GM23338 (cell line): ENCODE data around the gene CENPT. TPM values are rescaled to one million over a fixed set of nuclear protein-coding genes. Genes with fewer than 3 reads are reported as not detected.
A peak's percentile ranks its signal among the peaks of the same experiment; 100 is the strongest.

ENCODE experiments used
- ATAC-seq: fragments of 200-7000 bp; cut with Tn5 transposase; 3 replicates; pipeline ENCODE4 v1.9.1; 2020
- DNase-seq: peaks from one replicate; pipeline ENCODE4 v3.0.0-alpha.2; 2015; ENCODE audit warnings: low spot score
- H2AFZ ChIP-seq: fragments of 200-600 bp; sonication (generic); 2 replicates; pipeline ENCODE4 v1.8.0; 2016; ENCODE audit warnings: antibody characterized with exemption, mild to moderate bottlenecking, moderate library complexity
- H3F3A ChIP-seq: fragments of 200-600 bp; sonication (generic); replicated peaks from 2 replicates; pipeline ENCODE4 v1.8.0; 2017; ENCODE audit warnings: antibody characterized with exemption, mixed run types, low read depth
- H3K27ac ChIP-seq: fragments of 200-600 bp; sonication (generic); 2 replicates; pipeline ENCODE4 v1.6.1; 2016; ENCODE audit warnings: low read depth
- H3K27me3 ChIP-seq: fragments of 200-600 bp; sonication (generic); 2 replicates; pipeline ENCODE4 v1.8.0; 2016; ENCODE audit warnings: mild to moderate bottlenecking, mixed run types, moderate library complexity; ENCODE audit not compliant: insufficient read depth
- H3K36me3 ChIP-seq: fragments of 200-600 bp; sonication (generic); 2 replicates; pipeline ENCODE4 v1.8.0; 2016; ENCODE audit warnings: mild to moderate bottlenecking; ENCODE audit not compliant: insufficient read depth
- H3K4me1 ChIP-seq: fragments of 200-600 bp; sonication (generic); 2 replicates; pipeline ENCODE4 v1.8.0; 2016; ENCODE audit warnings: mild to moderate bottlenecking, moderate library complexity; ENCODE audit not compliant: insufficient read depth
- H3K4me2 ChIP-seq: fragments of 200-600 bp; sonication (generic); 2 replicates; pipeline ENCODE4 v1.7.1; 2017; ENCODE audit warnings: mixed run types
- H3K4me3 ChIP-seq: fragments of 200-600 bp; sonication (generic); 2 replicates; pipeline ENCODE4 v1.6.1; 2016; ENCODE audit warnings: mixed run types
- H3K79me2 ChIP-seq: fragments of 200-600 bp; sonication (generic); replicated peaks from 2 replicates; pipeline ENCODE4 v1.8.0; 2017; ENCODE audit warnings: mild to moderate bottlenecking; ENCODE audit not compliant: insufficient read depth
- H3K9me2 ChIP-seq: fragments of 200-600 bp; sonication (generic); 2 replicates; pipeline ENCODE4 v1.8.0; 2017; ENCODE audit not compliant: insufficient read depth
- H4K20me1 ChIP-seq: fragments of 200-600 bp; sonication (generic); replicated peaks from 2 replicates; pipeline ENCODE4 v1.8.0; 2017; ENCODE audit warnings: mild to moderate bottlenecking; ENCODE audit not compliant: insufficient read depth
- H3K27ac Mint-ChIP-seq: 2 replicates; pipeline ENCODE4 v1.8.0; 2020; ENCODE audit warnings: inconsistent platforms, mild to moderate bottlenecking, moderate library complexity, mixed read lengths
- H3K27me3 Mint-ChIP-seq: 3 replicates; pipeline ENCODE4 v1.8.0; 2022; ENCODE audit warnings: low read depth, mild to moderate bottlenecking, moderate library complexity, mixed read lengths, inconsistent platforms; ENCODE audit not compliant: insufficient read depth, poor library complexity
- H3K36me3 Mint-ChIP-seq: 3 replicates; pipeline ENCODE4 v1.8.0; 2021; ENCODE audit warnings: low read depth, mild to moderate bottlenecking, inconsistent platforms, moderate library complexity, mixed read lengths
- H3K4me1 Mint-ChIP-seq: 3 replicates; pipeline ENCODE4 v1.8.0; 2020; ENCODE audit warnings: mild to moderate bottlenecking, inconsistent platforms, mixed read lengths
- H3K4me3 Mint-ChIP-seq: 3 replicates; pipeline ENCODE4 v1.8.0; 2021; ENCODE audit warnings: moderate library complexity, mild to moderate bottlenecking, inconsistent platforms, mixed read lengths
- H3K9me3 Mint-ChIP-seq: 3 replicates; pipeline ENCODE4 v1.8.0; 2020; ENCODE audit warnings: moderate library complexity, mild to moderate bottlenecking, inconsistent platforms, mixed read lengths
- CTCF ChIP-seq, 2 experiments: fragments of 200-600 bp in 1 of 2; sonication (generic) in 1 of 2; conservative IDR thresholded peaks; 2 replicates each; pipeline versions ENCODE4 v1.5.1 to v1.6.1; 2016 to 2017; ENCODE audit warnings: antibody characterized with exemption in 2 of 2, low read depth in 2 of 2, mild to moderate bottlenecking in 2 of 2, moderate library complexity in 1 of 2
- ETS1 ChIP-seq: IDR thresholded peaks from 2 replicates; pipeline ENCODE4 v1.6.1; 2016; ENCODE audit warnings: antibody characterized with exemption
- JUNB ChIP-seq: IDR thresholded peaks from one replicate; pipeline ENCODE4 v1.6.1; 2016; ENCODE audit warnings: antibody characterized with exemption; ENCODE audit not compliant: unreplicated experiment
- ZNF114 ChIP-seq: fragments of 250-450 bp; sonication (Bioruptor Pico); IDR thresholded peaks from 2 replicates; pipeline ENCODE4 v1.5.0; 2020; ENCODE audit warnings: mild to moderate bottlenecking, moderate library complexity
- ZNF331 ChIP-seq: fragments of 250-450 bp; sonication (Bioruptor Pico); IDR thresholded peaks from 2 replicates; pipeline ENCODE4 v1.5.0; 2020; ENCODE audit warnings: low read depth, mild to moderate bottlenecking, moderate library complexity
- polyA plus RNA-seq: library from polyadenylated mRNA; unstranded; fragments of >200 nt; fragmentation: Nextera tagmentation; extraction: Ambion mirVana; gene quantifications from 2 replicates; pipeline ENCODE4 v1.2.1, GENCODE V29; 2016
- total RNA-seq: library from RNA; depleted of rRNA; stranded (reverse); fragments of >200 nt; shearing (Covaris generic); gene quantifications from 2 replicates; pipeline ENCODE4 v1.2.3, GENCODE V29; 2014
- TF ChIP-seq, protein P1 (sequence below): IDR thresholded peaks from one replicate; pipeline ENCODE4 v1.6.1; 2018; ENCODE audit warnings: antibody characterized with exemption; ENCODE audit not compliant: unreplicated experiment

CENPT gene
- total and polyA plus RNA-seq, 2 experiments from 2014 or later = 55.4 to 63.8 TPM

GRCh38 chr16:67883872-67884261 lies 36.4 kb upstream of the CENPT start:
- Histone ChIP-seq H3K27ac (peak overlapping the region; percentile 88), H3K79me2 (no peaks in the 10 kb centered on the region), H2AFZ (no peak overlapping the region), H3F3A (peaks cover 26% of the 10 kb centered on the region; the same call in 1 of the 2 replicates), H3K9me2 (no peaks in the 10 kb centered on the region), H3K27me3 (no peaks in the 10 kb centered on the region), H3K36me3 (peaks cover 7% of the 10 kb centered on the region; the same call in 1 of the 2 replicates), H3K4me1 (peaks cover 26% of the 10 kb centered on the region), H3K4me2 (no peak overlapping the region; the same call in 1 of the 2 replicates), H4K20me1 (no peaks in the 10 kb centered on the region; the same call in 1 of the 2 replicates), H3K4me3 (no peak overlapping the region)
- ATAC-seq (peak; percentile 76), DNase-seq (peak; percentile 90)
- Mint-ChIP-seq H3K27me3 (peaks cover 20% of the 10 kb centered on the region), H3K4me3 (no peak overlapping the region), H3K9me3 (no peaks in the 10 kb centered on the region; the same call in 2 of the 3 replicates), H3K4me1 (peaks cover 22% of the 10 kb centered on the region), H3K27ac (no peak overlapping the region), H3K36me3 (peaks cover 41% of the 10 kb centered on the region)
- TF ChIP-seq CTCF (conservative IDR thresholded peaks at IDR 0.05; ENCODE audit: low read depth in 2 of 2) = peak; percentile 83 to 90
- TF ChIP-seq, protein P1, sequence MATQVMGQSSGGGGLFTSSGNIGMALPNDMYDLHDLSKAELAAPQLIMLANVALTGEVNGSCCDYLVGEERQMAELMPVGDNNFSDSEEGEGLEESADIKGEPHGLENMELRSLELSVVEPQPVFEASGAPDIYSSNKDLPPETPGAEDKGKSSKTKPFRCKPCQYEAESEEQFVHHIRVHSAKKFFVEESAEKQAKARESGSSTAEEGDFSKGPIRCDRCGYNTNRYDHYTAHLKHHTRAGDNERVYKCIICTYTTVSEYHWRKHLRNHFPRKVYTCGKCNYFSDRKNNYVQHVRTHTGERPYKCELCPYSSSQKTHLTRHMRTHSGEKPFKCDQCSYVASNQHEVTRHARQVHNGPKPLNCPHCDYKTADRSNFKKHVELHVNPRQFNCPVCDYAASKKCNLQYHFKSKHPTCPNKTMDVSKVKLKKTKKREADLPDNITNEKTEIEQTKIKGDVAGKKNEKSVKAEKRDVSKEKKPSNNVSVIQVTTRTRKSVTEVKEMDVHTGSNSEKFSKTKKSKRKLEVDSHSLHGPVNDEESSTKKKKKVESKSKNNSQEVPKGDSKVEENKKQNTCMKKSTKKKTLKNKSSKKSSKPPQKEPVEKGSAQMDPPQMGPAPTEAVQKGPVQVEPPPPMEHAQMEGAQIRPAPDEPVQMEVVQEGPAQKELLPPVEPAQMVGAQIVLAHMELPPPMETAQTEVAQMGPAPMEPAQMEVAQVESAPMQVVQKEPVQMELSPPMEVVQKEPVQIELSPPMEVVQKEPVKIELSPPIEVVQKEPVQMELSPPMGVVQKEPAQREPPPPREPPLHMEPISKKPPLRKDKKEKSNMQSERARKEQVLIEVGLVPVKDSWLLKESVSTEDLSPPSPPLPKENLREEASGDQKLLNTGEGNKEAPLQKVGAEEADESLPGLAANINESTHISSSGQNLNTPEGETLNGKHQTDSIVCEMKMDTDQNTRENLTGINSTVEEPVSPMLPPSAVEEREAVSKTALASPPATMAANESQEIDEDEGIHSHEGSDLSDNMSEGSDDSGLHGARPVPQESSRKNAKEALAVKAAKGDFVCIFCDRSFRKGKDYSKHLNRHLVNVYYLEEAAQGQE = no peak

GRCh38 chr16:67883146-67883871 lies 35.8 kb upstream of the CENPT start:
- no peaks in the 10 kb centered on the region; the same call in 1 of the 2 replicates for H4K20me1 ChIP-seq
- H2AFZ ChIP-seq = no peak overlapping the region
- peaks cover 26% of the 10 kb centered on the region for H3K4me1 ChIP-seq
- Mint-ChIP-seq H3K27ac (no peak overlapping the region; the same call in 1 of the 2 replicates), H3K4me3 (no peak overlapping the region; the same call in 2 of the 3 replicates), H3K9me3 (no peaks in the 10 kb centered on the region; the same call in 2 of the 3 replicates), H3K4me1 (peaks cover 22% of the 10 kb centered on the region), H3K36me3 (peaks cover 45% of the 10 kb centered on the region), H3K27me3 (peaks cover 20% of the 10 kb centered on the region)
- ATAC-seq (no peak), DNase-seq (no peak)
- no peaks in the 10 kb centered on the region for H3K9me2 ChIP-seq
- peaks cover 26% of the 10 kb centered on the region; the same call in 1 of the 2 replicates for H3F3A ChIP-seq
- no peak overlapping the region for H3K4me2 ChIP-seq
- no peaks in the 10 kb centered on the region for H3K27me3 ChIP-seq
- H3K79me2 ChIP-seq = no peaks in the 10 kb centered on the region
- H3K27ac ChIP-seq = peak overlapping the region; percentile 76; the same call in 1 of the 2 replicates
- no peak overlapping the region for H3K4me3 ChIP-seq
- peaks cover 11% of the 10 kb centered on the region; the same call in 1 of the 2 replicates for H3K36me3 ChIP-seq
- TF ChIP-seq JUNB = no peak
- TF ChIP-seq ZNF114 (CRISPR knock-in tag) = no peak
- no peak for TF ChIP-seq ZNF331 (CRISPR knock-in tag)
- TF ChIP-seq CTCF (conservative IDR thresholded peaks at IDR 0.05; ENCODE audit: low read depth in 2 of 2) = no peak
- TF ChIP-seq ETS1 = no peak
